Fibroblast of mammary gland (primary cell): ENCODE results near the gene VEPH1.

Experiments used
- DNase-seq: peaks from one replicate; pipeline ENCODE4 v3.0.0-alpha.2; 2010; ENCODE audit warnings: low read depth
- H3K4me3 ChIP-seq: 2 replicates; pipeline ENCODE4 v1.5.1; 2011; ENCODE audit warnings: low read depth, mild to moderate bottlenecking, low read length, moderate library complexity; ENCODE audit not compliant: control insufficient read depth
- TF ChIP-seq, protein P1 (sequence below): conservative IDR thresholded peaks from 2 replicates; pipeline ENCODE4 v1.5.1; 2011; ENCODE audit warnings: low read depth, low read length, inconsistent platforms; ENCODE audit not compliant: control insufficient read depth, insufficient read depth

Gene VEPH1

DNA sequence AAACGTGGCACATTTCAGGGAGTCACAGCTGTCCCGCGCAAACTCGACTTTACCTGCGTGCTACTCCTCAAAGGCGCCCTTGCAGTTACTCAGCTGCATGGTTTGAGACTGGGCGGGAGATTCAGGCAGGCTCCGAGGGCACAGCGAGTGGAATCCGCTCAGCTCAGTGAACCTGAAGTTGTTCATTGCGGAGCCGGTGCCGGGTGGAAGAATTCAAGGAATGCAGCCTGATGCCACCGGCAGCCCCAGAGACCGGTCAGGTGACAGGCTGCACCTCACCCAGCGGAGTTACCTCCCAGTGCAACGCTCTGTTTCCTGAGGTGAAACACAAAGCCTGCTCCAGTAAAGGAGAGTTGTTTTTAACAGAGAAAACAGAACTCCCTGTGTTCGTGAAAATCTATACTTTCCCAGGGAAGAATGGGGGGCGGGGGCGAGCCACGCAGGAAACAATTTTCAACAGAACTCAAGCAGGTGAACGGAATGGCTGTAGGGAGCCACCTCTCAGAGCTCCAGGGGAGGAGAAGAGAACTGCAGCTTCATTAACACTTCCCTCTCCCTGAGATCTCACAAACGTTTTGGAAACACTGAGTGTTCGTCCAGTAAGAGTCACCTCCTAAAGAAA lies 3.8 kb downstream of the VEPH1 start:
- no peak for DNase-seq
- TF ChIP-seq, protein P1, sequence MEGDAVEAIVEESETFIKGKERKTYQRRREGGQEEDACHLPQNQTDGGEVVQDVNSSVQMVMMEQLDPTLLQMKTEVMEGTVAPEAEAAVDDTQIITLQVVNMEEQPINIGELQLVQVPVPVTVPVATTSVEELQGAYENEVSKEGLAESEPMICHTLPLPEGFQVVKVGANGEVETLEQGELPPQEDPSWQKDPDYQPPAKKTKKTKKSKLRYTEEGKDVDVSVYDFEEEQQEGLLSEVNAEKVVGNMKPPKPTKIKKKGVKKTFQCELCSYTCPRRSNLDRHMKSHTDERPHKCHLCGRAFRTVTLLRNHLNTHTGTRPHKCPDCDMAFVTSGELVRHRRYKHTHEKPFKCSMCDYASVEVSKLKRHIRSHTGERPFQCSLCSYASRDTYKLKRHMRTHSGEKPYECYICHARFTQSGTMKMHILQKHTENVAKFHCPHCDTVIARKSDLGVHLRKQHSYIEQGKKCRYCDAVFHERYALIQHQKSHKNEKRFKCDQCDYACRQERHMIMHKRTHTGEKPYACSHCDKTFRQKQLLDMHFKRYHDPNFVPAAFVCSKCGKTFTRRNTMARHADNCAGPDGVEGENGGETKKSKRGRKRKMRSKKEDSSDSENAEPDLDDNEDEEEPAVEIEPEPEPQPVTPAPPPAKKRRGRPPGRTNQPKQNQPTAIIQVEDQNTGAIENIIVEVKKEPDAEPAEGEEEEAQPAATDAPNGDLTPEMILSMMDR: no peak
- peak overlapping the region; percentile 28 for H3K4me3 ChIP-seq

GRCh38 chr3:157498371-157498770 lies 4.8 kb downstream of the VEPH1 start:
- no peak for DNase-seq
- TF ChIP-seq, protein P1: no peak
- H3K4me3 ChIP-seq: no peak overlapping the region

- DNase-seq: no peak
- TF ChIP-seq, protein P1: no peak
- H3K4me3 ChIP-seq: no peak overlapping the region
Measured at GRCh38 chr3:157495846-157496245, 7.4 kb downstream of the VEPH1 start.

DNA sequence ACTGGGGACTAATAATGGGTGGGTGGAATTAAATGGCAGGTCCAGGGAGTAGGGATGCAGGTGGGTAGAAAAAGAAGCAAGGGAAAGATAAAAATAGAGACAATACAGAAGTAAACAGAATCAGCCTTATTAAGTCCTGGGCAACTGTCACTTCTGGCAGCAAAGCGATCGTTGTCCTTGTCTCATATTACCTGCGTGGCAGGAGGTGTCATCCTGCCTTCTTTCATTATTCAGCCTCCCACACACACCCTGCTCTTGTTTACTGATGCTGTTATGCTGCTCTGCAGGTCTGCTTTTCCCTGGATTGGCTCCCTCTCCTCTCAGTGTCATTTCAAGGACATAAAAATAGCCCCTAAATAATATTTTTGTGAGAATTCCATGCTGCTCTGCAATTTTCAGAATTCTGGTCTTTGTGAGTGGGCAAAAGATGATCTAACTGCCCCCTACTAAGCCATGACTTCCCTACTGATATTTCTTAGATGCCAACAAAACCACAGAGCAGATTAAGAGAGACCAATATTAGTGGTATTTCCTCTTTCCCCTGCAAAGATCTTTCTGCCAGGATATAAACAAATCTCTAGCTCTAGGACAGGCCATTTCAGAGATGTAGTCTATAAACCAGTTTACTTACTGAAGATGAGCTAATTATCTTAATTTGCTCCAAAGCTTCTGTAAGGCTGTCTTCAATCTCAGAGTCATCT lies 8.5 kb downstream of the VEPH1 start:
- no peak overlapping the region for H3K4me3 ChIP-seq
- no peak for DNase-seq
- TF ChIP-seq, protein P1: no peak

GRCh38 chr3:157493627-157494550 lies 9.3 kb downstream of the VEPH1 start:
- H3K4me3 ChIP-seq: no peak overlapping the region
- DNase-seq: peak; percentile 82
- TF ChIP-seq, protein P1: peak; percentile 74

DNA sequence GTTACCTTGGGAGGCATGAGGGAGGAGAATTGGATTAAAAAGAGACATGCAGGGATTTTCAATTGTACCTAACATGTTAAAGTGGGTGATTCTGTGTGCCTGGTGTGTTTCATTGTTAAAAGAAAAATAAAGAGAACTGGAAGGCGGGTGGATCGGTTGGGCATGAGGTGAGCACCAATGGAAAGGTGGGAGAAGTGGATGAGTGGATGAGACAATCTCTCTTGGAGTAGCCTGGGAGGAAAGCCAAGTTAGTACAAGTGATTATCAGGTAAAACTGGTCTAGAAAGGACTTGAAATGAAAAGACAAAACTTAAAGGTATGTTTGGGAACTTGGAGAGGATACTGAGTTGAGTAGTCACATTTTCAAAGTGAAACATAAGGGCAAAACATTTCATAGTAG lies 12.1 kb downstream of the VEPH1 start:
- TF ChIP-seq, protein P1: no peak
- no peak overlapping the region for H3K4me3 ChIP-seq
- no peak for DNase-seq
